Stomach (tissue), 9 donors: ENCODE data around the gene ATXN10. TPM values are rescaled to one million over a fixed set of nuclear protein-coding genes. Genes with fewer than 3 reads are reported as not detected.

Source experiments
- DNase-seq, 2 donors: peaks; one replicate each; pipeline versions ENCODE4 v3.0.0 to v3.0.0-alpha.2; 2013 to 2019
- H3K27ac ChIP-seq, 5 donors: fragments of 200-600 bp in 4 of 5; sonication (generic) in 4 of 5; one replicate each; pipeline ENCODE4 v1.5.1; 2013 to 2019; ENCODE audit warnings: mild to moderate bottlenecking in 1 of 5, moderate library complexity in 1 of 5
- H3K27me3 ChIP-seq, 3 donors: fragments of 200-600 bp; sonication (generic); one replicate each; pipeline ENCODE4 v1.5.1; 2017 to 2019; ENCODE audit warnings: mixed run types in 1 of 3
- H3K36me3 ChIP-seq, 4 donors: fragments of 200-600 bp; sonication (generic); 1 replicate in 3 of 4; 2 replicates in 1 of 4; pipeline ENCODE4 v1.5.1; 2016 to 2019
- H3K4me1 ChIP-seq, 4 donors: fragments of 200-600 bp; sonication (generic); one replicate each; pipeline ENCODE4 v1.5.1; 2016 to 2019
- H3K4me3 ChIP-seq, 4 donors: fragments of 200-600 bp; sonication (generic) in 3 of 4; one replicate each; pipeline ENCODE4 v1.5.1; 2016 to 2019; ENCODE audit warnings: mild to moderate bottlenecking in 1 of 4
- H3K9me3 ChIP-seq, 4 donors: fragments of 200-600 bp; sonication (generic); one replicate each; pipeline ENCODE4 v1.5.1; 2016 to 2019
- CTCF ChIP-seq, 7 experiments: fragments of 450-650 bp in 4 of 7; fragments of 200-600 bp in 3 of 7; sonication (generic) in 3 of 7; IDR thresholded peaks; one replicate each; pipeline ENCODE4 v1.5.1; 2016 to 2019; ENCODE audit warnings: antibody characterized with exemption in 7 of 7, control low read depth in 2 of 7, mild to moderate bottlenecking in 1 of 7
- EP300 ChIP-seq: sonication (generic); formaldehyde crosslinking; IDR thresholded peaks from one replicate; pipeline ENCODE4 v1.6.1; 2017; ENCODE audit warnings: antibody characterized with exemption
- POLR2A ChIP-seq, 4 donors: fragments of 450-650 bp; IDR thresholded peaks; one replicate each; pipeline ENCODE4 v1.6.1; 2016; ENCODE audit warnings: antibody characterized with exemption in 4 of 4, control low read depth in 2 of 4, mild to moderate bottlenecking in 1 of 4, moderate library complexity in 1 of 4
- POLR2AphosphoS5 ChIP-seq, 3 donors: sonication (generic); formaldehyde crosslinking; IDR thresholded peaks; one replicate each; pipeline ENCODE4 v1.6.1; 2016; ENCODE audit warnings: antibody characterized with exemption in 3 of 3
- WGBS, 5 donors: extraction: QIAGEN DNeasy Blood & Tissue Kit in 3 of 5; methylation state at CpG; one replicate each; pipeline versions ENCODE4 v1.1.5 to v1.1.7; 2013 to 2018; 5-methylcytosine and 5-hydroxymethylcytosine counted together
- intact Hi-C: fragments of 100-400 bp; cut with DNase I; formaldehyde crosslinking; loops from one replicate; pipeline ENCODE4 v1.15.1; 2023; ENCODE audit warnings: low total_unique reads
- polyA plus RNA-seq, 3 donors: library from polyadenylated mRNA; stranded (reverse); fragments of 200-250 nt; gene quantifications; one replicate each; pipeline ENCODE4 v1.2.3, GENCODE V29; 2013
- total RNA-seq, 5 donors: library from RNA; depleted of rRNA; stranded (reverse); fragments of >200 nt; gene quantifications; one replicate each; pipeline versions ENCODE4 v1.1.0 to v1.2.3, GENCODE V29; 2014 to 2016
- donor health status: healthy with polysubstance abuse.
- donor health status: Bipolar disorder and iron deficiency.
- donor health status: healthy.

The ATXN10 gene
- total and polyA plus RNA-seq, 8 donors = 36.5 to 171 (median 89.4) TPM

DNA sequence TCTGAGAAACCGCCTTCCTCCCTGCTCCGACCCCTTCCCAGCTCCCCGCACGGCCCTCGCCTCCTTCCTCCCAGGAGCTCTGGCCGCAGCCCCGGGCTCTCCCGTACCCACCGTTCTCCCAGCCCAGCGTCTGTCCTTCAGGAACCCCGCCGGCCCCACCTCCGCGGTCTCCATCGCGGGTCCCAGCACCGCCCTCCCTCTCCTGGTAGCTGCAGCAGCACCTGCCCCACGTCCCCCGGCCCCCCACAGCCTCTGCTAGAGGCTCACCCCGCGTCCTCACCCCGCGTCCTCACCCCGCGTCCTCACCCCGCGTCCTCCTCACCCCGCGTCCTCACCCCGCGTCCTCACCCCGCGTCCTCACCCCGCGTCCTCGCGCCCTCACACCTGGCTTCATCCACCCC, 219.4 kb downstream of the ATXN10 start:
- peaks cover 0 to 10% (median 7%) of the 10 kb centered on the region in 4 donors for H3K4me1 ChIP-seq
- no peak for DNase-seq
- peaks cover 0 to 89% (median 33%) of the 10 kb centered on the region in 3 donors for H3K27me3 ChIP-seq
- H3K27ac ChIP-seq = no peak overlapping the region
- 71 to 85% (median 83%) methylated on average over 31 to 37 of the region's 37 CpGs for WGBS, 5 donors
- intact Hi-C loops = no loop called here
- no peaks in the 10 kb centered on the region for H3K36me3 ChIP-seq
- TF ChIP-seq POLR2AphosphoS5 (IDR thresholded peaks at IDR 0.05) (no peak), EP300 (no peak), CTCF (IDR thresholded peaks at IDR 0.05) (no peak), POLR2A (IDR thresholded peaks at IDR 0.05) (no peak)
- H3K9me3 ChIP-seq = no peaks in the 10 kb centered on the region
- no peak overlapping the region for H3K4me3 ChIP-seq

GRCh38 chr22:45891471-45891995, 219.9 kb downstream of the ATXN10 start:
- H3K4me1 ChIP-seq = peaks cover 0 to 10% (median 8%) of the 10 kb centered on the region in 4 donors
- peaks cover 0 to 89% (median 29%) of the 10 kb centered on the region in 3 donors for H3K27me3 ChIP-seq
- H3K36me3 ChIP-seq = no peaks in the 10 kb centered on the region
- H3K27ac ChIP-seq = no peak overlapping the region
- TF ChIP-seq EP300 (no peak), POLR2AphosphoS5 (IDR thresholded peaks at IDR 0.05) (no peak), CTCF (IDR thresholded peaks at IDR 0.05) (no peak)
- WGBS, 5 donors = 47 to 67% (median 59%) methylated on average over 20 to 25 of the region's 25 CpGs
- no peak overlapping the region for H3K4me3 ChIP-seq
- no peak for DNase-seq
- intact Hi-C loops = no loop called here
- H3K9me3 ChIP-seq = no peaks in the 10 kb centered on the region

DNA sequence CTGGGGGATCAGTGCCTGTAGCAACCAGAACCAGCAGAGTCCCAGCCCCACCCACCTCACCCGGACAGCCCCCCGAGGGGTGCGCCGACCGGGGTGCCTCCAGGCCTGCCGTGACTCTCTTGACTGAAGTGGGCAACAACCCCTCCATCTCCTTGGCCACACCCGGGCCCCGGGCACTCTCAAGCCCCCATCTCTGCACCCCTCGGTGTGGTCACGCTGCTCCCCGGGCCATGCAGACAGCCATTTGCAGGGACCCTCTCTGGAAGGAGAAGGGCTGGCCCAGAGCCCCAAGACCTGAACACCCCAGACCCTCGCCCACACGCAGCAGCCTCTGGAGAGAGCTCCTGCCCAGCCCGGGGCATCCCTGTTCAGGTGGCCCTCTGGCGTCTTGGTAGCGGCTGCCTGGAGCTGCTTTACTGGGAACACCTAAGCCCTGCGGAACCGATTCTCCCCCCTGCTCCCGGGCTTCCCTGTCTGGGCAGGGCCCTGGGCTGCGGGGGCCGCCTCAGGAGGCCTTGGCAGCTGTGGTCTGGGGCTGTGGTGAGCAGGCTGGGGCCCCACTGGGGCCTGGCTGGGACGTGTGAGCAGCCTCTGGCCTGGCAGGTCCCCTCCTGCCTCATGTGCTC, 220.5 kb downstream of the ATXN10 start:
- Histone ChIP-seq H3K36me3 (no peaks in the 10 kb centered on the region), H3K27me3 (peaks cover 0 to 91% (median 29%) of the 10 kb centered on the region in 3 donors), H3K4me3 (no peak overlapping the region), H3K27ac (no peak overlapping the region), H3K4me1 (peaks cover 0 to 14% (median 9%) of the 10 kb centered on the region in 4 donors), H3K9me3 (no peaks in the 10 kb centered on the region)
- no peak for DNase-seq
- 73 to 88% (median 81%) methylated on average over 5 to 22 of the region's 22 CpGs for WGBS, 5 donors
- intact Hi-C loops = no loop called here
- TF ChIP-seq POLR2A (IDR thresholded peaks at IDR 0.05) (no peak), CTCF (IDR thresholded peaks at IDR 0.05) (no peak), EP300 (no peak), POLR2AphosphoS5 (IDR thresholded peaks at IDR 0.05) (no peak)

DNA sequence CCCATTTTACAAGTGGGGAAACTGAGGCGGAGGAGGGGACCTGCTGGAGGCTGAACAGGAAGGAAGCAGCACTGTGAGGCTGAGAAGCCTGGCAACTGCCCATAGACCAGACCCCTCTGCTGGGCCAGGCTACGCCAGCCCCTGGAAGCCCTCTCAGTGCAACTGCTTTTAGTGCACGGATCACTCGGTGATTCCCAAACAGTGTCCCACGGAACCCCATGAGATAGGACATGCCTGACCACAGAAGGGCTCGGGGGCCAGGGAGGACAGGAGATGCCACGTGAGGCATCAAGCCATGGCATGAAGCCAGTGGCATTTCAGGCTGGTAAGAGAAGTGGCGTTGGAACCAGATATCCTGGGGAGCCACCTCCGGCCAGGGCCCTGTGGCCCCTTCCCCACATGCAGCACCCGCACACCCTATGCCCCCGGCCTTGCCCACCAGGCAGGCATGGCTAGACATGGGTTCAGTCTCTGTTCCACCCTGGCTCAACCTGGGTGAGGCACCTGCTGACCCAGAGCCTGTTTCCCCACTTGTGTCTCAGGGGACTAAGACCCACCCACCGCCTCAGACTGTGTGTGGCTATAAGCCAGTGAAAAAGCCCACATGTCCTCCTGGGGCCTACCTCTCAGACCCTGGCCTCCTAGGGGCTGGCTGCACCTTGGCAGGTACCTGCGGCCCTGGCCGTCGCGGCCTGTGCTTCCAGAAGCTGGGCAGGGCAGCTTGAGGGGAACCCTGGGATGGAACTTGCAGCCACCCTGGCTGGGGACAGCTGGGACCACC, 221.2 kb downstream of the ATXN10 start:
- peaks cover 0 to 91% (median 29%) of the 10 kb centered on the region in 3 donors for H3K27me3 ChIP-seq
- TF ChIP-seq POLR2A (IDR thresholded peaks at IDR 0.05) (no peak), EP300 (no peak), POLR2AphosphoS5 (IDR thresholded peaks at IDR 0.05) (no peak), CTCF (IDR thresholded peaks at IDR 0.05) (no peak)
- DNase-seq = no peak

More for the DNA sequence above, 221.2 kb downstream of the ATXN10 start:
- Histone ChIP-seq H3K36me3 (no peaks in the 10 kb centered on the region), H3K9me3 (no peaks in the 10 kb centered on the region), H3K4me1 (peaks cover 0 to 14% (median 7%) of the 10 kb centered on the region in 4 donors), H3K27ac (no peak overlapping the region), H3K4me3 (no peak overlapping the region)
- WGBS, 5 donors = 81 to 86% (median 84%) methylated on average over 12 to 16 of the region's 16 CpGs
- intact Hi-C loops = no loop called here
